ENCODE measurements around the gene PCTP. TPM values are rescaled to one million over a fixed set of nuclear protein-coding genes. Genes with fewer than 3 reads are reported as not detected.
A peak's percentile ranks its signal among the peaks of the same experiment; 100 is the strongest.

Gene PCTP
- total RNA-seq, 6 donors from 2014 or later: 13.6 to 28.3 (median 21.9) TPM

GRCh38 chr17:55747209-55747608, 3.6 kb upstream of the PCTP start:
- no peaks in the 10 kb centered on the region for H3K9me3 ChIP-seq
- no peak for TF ChIP-seq EP300 (IDR thresholded peaks at IDR 0.05)
- no peak for TF ChIP-seq POLR2A (IDR thresholded peaks at IDR 0.05)
- no peak for TF ChIP-seq POLR2AphosphoS5 (IDR thresholded peaks at IDR 0.05)
- TF ChIP-seq CTCF (IDR thresholded peaks at IDR 0.05): no peak
- DNase-seq (no peak), ATAC-seq (ENCODE audit: low FRiP score in 2 of 2) (no peak)
- 60% methylated on average over 3 of the region's 3 CpGs for WGBS, 2 donors
- H3K36me3 ChIP-seq: no peaks in the 10 kb centered on the region
- H3K4me1 ChIP-seq: peaks cover 8 to 10% (median 9%) of the 10 kb centered on the region in 4 donors
- no peak overlapping the region for H3K27ac ChIP-seq
- no peak overlapping the region for H3K4me3 ChIP-seq
- no peaks in the 10 kb centered on the region for H3K27me3 ChIP-seq

GRCh38 chr17:55748841-55749240, 2.0 kb upstream of the PCTP start:
- Histone ChIP-seq H3K27ac (no peak overlapping the region), H3K27me3 (no peaks in the 10 kb centered on the region), H3K9me3 (no peaks in the 10 kb centered on the region), H3K4me3 (no peak overlapping the region), H3K36me3 (peaks cover 0 to 6% (median 0%) of the 10 kb centered on the region in 4 donors), H3K4me1 (peaks cover 8 to 18% (median 12%) of the 10 kb centered on the region in 4 donors)
- ATAC-seq (ENCODE audit: low FRiP score in 2 of 2) (no peak), DNase-seq (no peak)
- TF ChIP-seq EP300 (IDR thresholded peaks at IDR 0.05) (no peak), CTCF (IDR thresholded peaks at IDR 0.05) (no peak), POLR2A (IDR thresholded peaks at IDR 0.05) (no peak), POLR2AphosphoS5 (IDR thresholded peaks at IDR 0.05) (no peak)
- WGBS, 2 donors: 95 to 100% methylated on average over 1 of the region's 1 CpG

GRCh38 chr17:55749985-55750384, 866 bp upstream of the PCTP start:
- Histone ChIP-seq H3K27me3 (no peaks in the 10 kb centered on the region), H3K4me1 (peaks cover 8 to 18% (median 14%) of the 10 kb centered on the region in 4 donors), H3K27ac (no peak overlapping the region), H3K9me3 (no peaks in the 10 kb centered on the region), H3K36me3 (peaks cover 0 to 17% (median 0%) of the 10 kb centered on the region in 4 donors), H3K4me3 (no peak overlapping the region)
- WGBS, 2 donors: 69 to 76% methylated on average over 4 of the region's 4 CpGs
- no peak for ATAC-seq (ENCODE audit: low FRiP score in 2 of 2)
- no peak for TF ChIP-seq POLR2AphosphoS5 (IDR thresholded peaks at IDR 0.05)
- TF ChIP-seq EP300 (IDR thresholded peaks at IDR 0.05): no peak
- no peak for TF ChIP-seq CTCF (IDR thresholded peaks at IDR 0.05)
- TF ChIP-seq POLR2A (IDR thresholded peaks at IDR 0.05): no peak
- DNase-seq: no peak

- Histone ChIP-seq H3K27me3 (no peaks in the 10 kb centered on the region), H3K36me3 (peaks cover 0 to 19% (median 0%) of the 10 kb centered on the region in 4 donors), H3K27ac (peak overlapping the region; percentile 80 to 95 (median 94)), H3K9me3 (no peaks in the 10 kb centered on the region), H3K4me3 (peak overlapping the region; percentile 67 to 89 (median 78)), H3K4me1 (peaks cover 8 to 21% (median 15%) of the 10 kb centered on the region in 4 donors)
- 67 to 75% methylated on average over 4 of the region's 4 CpGs for WGBS, 2 donors
- TF ChIP-seq EP300 (IDR thresholded peaks at IDR 0.05) (no peak), CTCF (IDR thresholded peaks at IDR 0.05) (no peak), POLR2A (IDR thresholded peaks at IDR 0.05) (no peak), POLR2AphosphoS5 (IDR thresholded peaks at IDR 0.05) (no peak)
- ATAC-seq (ENCODE audit: low FRiP score in 2 of 2) (no peak), DNase-seq (no peak)
Observed at GRCh38 chr17:55751720-55752250, 934 bp downstream of the PCTP start.

GRCh38 chr17:55756689-55757088, 5.8 kb downstream of the PCTP start:
- TF ChIP-seq POLR2AphosphoS5 (IDR thresholded peaks at IDR 0.05): no peak
- no peak for TF ChIP-seq CTCF (IDR thresholded peaks at IDR 0.05)
- TF ChIP-seq EP300 (IDR thresholded peaks at IDR 0.05): no peak
- TF ChIP-seq POLR2A (IDR thresholded peaks at IDR 0.05): no peak
- no peak overlapping the region for H3K27ac ChIP-seq
- ATAC-seq (ENCODE audit: low FRiP score in 2 of 2): no peak

More at GRCh38 chr17:55756689-55757088, 5.8 kb downstream of the PCTP start:
- 87 to 92% methylated on average over 2 of the region's 2 CpGs for WGBS, 2 donors
- H3K4me3 ChIP-seq: no peak overlapping the region
- no peak for DNase-seq
- H3K9me3 ChIP-seq: no peaks in the 10 kb centered on the region
- H3K36me3 ChIP-seq: peaks cover 0 to 19% (median 0%) of the 10 kb centered on the region in 4 donors
- no peaks in the 10 kb centered on the region for H3K27me3 ChIP-seq
- H3K4me1 ChIP-seq: peaks cover 9 to 28% (median 15%) of the 10 kb centered on the region in 4 donors

Measured in upper lobe of left lung (tissue), 6 donors.